ENCODE results near the gene NR2F6.

The NR2F6 gene

DNA sequence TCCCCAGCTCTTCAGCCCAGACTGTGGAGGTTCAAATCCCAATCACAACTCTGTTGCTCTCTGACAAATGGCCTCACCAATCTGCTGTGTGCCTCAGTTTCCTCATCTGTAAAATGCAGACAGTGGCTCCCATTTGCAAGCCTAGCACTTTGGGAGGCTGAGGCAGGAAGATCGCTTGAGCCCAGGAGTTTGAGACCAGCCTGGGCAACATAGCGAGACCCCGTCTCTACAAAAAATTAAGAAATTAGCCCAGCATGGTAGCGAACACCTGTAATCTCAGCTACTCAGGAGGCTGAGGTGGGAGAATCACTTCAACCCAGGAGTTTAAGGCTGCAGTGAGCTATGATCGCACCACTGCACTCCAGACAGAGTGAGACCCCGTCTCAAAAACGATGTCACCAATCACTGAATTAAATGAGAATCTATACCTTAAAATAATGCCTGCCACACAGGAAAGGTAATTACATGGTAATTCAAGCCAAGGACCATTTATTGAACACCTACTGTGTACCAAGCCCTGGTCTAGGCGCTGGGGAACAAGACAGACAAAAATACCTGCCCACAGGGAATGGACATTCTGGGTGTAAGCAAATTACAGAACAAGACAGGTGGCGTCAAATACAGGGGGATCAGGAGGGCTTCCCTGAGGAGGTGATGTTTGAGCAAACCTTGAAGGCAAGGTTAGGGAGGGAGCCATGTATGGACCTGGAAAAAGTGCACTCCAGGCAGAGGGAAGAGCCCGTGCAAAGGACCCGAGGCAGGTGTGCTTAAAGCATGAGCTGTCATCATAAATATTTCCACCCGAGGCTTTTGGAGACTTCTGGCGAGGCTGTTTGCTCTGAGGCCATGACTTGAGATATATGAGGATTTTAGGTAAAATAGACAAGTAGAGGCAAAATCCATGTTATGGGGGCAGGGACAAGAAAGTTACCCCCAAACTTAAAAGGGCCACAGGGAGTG, 7.7 kb downstream of the NR2F6 start:
- DNase-seq: no peak

DNA sequence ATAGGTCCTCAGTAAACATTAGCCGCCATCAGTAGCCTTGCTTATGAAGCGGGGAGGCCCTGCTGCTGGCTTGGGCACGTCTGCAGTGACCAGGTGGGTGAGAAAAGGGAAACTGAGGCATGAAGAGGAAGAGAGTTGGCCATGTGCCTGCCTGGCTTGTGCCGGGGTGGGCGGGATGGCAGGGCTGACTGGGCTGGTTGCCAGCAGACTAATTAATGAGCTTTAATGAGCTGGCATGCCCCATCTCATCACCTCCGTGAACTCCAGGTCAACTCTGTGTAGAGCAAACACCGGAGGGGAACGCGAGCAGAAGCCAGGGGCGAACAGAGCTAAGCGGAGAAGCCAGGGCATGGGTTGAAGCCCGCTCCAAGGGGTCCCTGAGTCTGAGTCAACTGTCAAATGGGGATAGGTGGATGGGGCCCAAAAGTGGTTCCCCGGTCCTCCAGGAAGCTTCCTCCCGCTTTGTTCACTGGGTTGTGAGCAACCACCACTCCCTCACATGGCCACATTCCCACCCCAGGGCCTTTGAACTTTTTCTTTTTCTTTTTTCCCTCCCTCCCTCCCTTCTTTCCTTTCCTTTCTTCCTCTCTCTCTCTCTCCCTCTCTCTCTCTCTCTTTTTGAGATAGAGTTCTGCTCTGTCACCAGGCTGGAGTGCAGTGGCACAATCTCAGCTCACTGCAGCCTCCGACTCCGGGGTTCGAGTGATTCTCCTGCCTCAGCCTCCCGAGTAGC, 8.7 kb downstream of the NR2F6 start:
- DNase-seq: no peak

DNA sequence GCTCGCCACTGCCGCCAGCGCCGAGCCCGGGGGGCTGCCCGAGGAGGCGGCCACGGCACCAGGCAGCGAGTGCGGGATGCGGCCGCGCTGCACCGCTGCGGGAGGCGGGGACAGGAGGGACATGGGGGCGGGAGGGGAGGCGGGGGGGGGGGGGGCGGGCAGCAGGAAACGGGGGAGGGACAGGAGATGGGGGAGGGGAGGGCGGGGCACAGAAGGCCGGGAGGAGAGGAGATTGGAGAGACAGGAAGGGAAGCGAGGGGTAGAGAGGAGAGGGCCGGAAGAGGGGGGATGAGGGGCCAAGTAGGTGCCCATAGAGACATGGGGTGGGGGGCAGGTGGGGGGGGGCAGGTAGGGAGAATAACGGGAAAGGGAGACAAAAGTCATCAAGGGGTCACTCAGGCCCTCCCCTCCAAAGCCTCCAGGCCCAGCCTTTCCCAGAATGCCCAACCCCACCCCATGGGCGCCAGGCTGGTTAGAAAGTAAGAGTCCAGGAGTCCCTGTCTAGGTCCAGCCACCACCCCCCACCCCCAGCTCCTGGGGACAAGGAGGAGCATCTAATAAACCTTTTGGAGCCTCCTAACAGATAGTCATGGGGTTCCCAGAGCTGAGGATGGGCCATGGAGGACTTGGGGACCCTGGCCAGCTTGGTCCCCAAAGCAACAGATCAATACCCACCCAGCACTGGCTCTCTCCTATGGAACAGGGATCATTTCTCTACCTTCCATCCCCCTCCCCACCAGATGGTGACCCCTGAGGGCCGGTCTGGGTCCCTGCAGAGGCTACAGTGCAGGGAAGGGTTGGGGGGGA, 9.5 kb downstream of the NR2F6 start:
- DNase-seq: peak; percentile 90

DNA sequence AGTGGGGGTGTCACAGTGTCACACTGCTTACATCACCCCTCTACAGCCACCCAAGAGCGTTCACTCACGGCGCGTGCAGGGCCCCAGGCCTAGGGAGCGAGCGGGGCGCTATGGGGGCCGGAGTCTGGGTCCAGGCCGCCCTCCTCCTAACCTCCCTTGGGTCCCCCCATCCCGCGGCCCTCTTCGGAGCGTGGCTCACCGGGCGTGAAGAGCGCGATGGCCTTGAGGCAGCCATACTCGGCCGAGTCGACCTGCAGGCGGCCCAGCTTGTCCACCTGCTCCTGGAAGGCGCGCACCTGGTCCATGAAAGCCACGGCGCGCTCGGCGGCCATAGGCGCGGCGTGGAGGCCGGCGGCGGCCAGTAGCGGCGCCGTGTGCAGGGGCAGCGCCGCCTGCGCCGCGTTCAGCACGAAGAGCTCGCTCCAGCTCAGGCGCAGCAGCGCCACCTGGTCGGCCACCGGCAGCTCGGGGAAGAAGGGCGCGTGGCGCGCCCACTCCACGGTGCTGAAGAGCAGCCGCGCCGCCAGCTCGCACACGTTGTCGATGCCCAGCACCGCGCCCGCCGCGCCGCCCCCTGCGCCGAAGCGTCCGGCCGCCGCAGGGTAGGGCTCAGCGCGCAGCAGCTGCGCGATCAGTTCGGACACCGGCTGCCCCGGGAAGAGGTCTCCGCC, 10.3 kb downstream of the NR2F6 start:
- DNase-seq: peak; percentile 91

DNA sequence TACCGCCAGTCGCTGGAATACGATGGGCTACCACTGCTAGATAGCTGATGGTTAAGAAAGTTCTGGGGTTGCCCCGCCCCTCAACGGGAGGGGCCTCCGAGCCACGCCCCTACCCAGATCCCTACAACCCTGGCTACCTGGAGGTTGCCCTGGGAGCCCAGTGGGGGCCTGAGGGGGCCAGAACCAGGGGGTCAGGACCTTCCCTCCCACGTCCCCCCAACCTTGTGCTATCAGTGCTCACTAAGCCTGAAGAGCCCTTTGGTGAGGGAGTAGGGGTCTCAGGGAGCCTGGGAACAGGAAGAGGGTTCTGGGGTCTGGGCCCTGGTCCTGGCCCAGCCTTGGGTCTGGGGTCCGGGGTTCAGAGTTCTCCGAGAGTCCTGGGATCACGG, 10.8 kb downstream of the NR2F6 start:
- peak; percentile 91 for DNase-seq

DNA sequence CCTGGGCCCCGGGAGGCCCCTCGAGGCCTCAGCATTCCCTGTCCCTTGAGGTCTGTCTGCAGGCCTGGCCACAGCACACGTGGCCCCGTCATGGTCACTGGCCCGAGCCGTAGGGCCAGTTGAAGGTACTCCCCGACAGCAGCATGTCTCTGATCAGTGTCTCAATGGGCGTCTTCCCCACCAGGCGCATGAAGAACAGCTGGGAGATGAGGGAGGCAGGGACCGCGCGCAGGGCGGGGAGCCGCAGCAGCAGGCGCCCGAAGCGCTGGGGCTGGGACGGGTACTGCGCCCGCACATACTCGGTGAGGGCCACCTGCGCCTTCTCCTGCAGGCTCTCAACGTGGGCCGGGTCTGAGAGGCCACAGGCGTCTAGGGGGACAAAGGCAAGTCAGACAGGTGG, 13.5 kb downstream of the NR2F6 start:
- DNase-seq: no peak

DNA sequence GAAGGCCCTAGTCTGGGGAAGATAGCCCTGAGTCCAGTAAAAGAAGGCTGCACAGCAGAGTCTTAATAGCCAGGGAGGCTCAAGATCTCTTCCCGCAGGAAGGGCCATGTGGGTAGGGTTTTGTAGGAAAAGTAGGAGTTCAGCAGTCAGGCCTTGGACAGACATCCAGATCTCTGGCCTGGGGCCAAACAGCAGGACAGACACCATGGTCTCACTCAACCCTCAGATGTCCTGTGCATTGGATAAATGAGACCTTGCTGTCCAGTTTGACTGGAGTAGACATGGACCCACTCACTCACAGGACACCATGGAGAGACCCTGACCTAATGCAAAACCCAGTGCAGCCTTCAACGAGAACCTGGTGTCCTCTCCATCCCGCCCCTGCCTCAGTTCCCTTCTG, 15.8 kb downstream of the NR2F6 start:
- DNase-seq: no peak

DNA sequence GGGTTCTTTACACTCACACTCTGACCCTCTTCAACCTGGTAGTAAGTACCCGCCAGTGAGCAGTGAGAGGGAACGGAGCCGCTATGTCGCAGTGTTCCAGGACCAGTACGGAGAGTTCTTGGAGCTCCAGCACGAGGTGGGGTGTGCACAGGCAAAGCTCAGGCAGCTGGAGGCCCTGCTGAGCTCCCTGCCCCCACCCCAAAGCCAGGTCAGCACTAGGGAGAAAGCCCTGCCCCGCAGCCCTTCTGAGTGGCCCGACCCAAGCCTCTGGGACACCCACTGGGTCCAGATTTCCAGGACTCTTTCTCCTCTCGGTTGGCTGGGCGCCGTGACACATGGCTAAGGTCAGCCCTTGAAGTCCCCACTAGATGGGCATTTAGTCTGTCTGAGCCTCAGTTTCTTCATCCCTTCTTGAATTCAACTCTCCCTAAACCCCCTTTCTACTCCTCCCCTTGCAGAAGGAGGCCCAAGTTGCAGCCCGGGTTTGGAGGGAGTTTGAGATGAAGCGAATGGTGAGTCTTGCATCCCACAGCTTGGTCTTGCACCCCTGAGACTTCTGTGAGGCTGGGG, 17.8 kb downstream of the NR2F6 start:
- DNase-seq: no peak

DNA sequence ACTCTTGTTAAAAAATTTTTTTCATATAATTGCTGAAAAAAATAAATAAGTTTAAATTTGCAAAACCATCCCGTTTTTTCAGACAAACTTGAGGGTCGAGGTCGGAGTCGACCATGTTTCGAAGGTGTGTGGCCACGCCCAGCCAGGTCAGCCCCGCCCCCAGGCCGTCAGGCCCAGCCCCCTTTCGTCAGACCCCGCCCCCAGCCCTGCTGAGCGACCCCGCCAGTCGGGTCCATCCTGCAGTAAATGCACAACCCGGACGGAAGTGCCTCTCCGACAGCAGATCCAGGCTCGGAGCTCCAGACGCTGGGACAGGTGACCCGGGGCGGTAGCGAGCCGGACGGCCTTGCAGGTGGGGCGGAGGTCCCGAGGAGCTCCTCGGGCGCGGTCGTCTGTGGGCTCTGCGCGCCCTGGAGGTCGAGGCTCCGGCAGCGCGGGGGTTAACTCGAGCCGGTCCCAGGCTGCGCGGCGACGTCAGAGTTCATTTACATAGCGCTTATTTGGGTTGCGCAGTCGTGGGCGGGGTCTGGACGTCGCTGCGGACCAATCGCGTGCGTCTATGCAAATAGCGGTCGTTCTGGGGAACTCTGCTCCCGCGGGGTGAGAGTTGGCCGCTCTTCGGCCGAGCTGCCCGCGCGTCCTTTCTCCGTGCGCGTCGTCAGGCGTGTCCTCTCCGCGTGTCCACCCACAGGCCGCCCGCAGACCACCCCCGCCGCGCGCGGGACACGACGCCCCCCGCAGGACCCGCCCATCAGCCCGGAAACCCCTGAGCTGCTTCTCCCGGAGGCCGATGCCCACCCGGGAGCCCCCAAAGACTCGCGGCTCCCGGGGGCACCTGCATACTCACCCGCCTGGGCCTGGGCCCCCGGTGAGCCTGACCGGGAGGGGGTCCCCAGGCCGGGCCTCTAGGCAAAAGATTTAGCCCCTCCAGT, 19.5 kb downstream of the NR2F6 start, which contains the start of gene OCEL1:
Gene OCEL1, plus strand, starts transcription at position 225 of the 932 bp plus-strand sequence. Its CDS starts 22 bp downstream, at position 247.
- DNase-seq: peak; percentile 99

DNA sequence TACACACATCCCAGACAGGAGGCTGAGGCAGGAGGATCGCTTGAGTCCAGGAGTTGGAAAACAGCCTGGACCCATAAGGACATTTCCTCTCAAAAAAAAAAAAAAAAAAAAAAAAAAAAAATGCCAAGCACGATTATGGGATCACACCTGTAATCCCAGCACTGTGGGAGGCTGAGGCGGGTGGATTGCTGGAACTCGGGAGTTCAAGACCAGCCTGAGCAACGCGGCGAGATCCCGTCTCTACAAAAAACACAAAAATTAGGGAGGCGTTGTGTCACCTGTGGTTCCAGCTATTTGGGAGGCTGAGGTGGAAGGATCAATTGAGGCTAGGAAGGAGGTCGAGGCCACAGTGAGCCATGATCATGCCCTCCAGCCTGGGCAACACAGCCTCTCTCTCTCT, 20.7 kb downstream of the NR2F6 start:
- no peak for DNase-seq

DNA sequence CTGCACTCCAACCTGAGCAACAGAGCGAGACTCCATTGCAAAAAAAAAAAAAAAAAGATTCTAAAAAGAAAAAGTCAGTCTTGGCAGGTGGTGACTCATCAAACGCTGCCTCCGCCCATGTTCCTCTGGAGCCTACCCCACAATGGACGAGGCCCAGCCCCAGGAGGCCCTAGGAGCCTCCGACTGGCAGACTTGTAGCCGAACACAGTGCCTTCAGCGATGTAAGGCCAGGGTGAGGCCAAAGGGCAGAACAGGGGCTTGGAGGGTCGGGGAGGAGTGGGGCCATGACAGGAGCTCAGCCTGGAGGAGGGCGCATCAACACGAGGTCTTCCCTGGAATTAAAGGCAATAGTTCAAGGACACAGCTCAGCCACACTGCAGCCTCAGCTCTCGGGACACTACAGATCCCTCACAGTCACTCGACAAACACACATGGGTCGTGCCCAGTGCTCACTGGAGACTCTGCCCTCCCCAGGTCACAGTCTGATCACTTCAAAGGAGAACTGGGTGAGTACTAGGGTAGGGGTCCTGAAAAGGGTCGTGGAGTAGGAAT, 25.4 kb downstream of the NR2F6 start:
- DNase-seq: peak; percentile 13

DNA sequence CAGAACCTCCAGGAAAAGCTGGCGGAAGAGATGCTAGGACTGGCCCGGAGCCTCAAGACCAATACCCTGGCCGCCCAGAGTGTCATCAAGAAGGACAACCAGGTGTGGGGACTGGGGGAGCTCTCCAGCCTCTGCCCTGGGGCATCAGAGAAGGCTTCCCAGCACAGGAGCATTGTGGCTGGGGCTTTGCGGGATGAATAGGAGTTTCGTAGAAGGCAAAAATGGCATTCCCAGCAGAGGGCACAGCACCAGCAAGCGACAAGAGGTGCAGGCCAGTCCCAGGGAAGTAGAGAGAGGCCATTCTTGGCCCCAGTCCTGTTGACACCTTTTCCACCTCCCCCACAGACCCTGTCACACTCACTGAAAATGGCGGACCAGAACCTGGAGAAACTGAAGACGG, 26.4 kb downstream of the NR2F6 start:
- DNase-seq: no peak

DNA sequence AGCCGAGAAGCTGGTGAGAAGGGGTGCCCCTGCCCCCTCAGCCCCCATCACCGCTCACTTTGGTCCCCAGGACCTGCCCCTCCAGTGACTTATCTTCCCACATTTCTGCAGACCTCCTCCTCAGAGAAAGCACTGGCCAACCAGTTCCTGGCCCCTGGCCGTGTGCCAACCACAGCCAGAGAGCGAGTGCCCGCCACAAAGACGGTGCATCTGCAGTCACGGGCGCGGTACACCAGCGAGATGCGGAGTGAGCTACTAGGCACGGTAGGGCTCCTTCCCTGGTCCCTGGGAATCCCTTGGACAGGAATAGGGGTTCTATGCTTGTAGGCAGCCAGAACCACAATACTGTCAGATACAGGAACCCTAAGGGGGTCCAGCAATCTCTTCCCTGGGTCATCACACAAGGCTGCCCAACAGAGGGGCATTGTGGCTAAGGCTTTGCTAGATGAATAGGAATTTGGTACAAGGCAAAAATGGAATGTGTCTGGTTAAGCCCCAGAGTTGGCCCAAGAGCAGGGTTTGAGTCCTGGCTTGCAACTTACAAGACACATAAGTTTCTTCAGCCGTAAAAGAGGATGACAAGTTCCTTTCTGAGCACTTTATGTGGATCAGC, 29.6 kb downstream of the NR2F6 start:
- DNase-seq: no peak

DNA sequence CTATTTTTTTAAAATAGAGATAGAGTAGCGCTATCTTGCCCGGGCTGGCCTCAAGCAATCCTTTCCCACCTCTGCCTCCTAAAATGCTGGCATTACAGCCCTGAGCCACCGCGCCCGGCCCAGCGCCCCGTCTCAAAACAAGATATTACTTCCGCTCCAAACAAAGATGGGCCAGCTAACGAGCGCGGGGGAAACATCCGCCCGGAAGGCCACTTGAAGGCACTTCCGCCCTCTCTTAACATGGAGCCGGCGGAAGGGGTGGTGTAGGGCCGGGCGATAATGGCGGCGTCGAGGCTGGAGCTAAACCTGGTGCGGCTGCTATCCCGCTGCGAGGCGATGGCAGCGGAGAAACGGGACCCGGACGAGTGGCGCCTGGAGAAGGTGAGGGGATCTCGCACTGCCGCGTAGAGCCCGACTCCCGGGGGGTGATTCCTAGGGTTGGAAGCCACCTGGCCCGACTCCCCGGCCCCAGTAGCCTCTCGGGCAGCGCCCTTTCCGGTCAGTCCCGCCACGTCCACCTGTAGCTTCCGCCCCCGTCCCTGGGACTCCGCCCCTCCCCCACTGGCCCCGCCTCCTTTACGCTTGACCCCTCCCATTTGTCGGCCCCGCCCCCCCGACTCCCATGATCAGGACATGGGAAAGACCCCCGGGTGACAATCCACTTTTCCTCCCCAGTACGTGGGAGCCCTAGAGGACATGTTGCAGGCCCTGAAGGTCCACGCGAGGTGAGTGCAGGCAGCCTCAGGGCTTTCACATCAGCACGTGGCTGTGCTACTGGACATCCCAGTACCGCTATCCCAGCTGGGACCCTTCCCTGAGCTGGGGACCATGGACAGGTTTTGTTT, 30.4 kb downstream of the NR2F6 start, which contains the start of gene USE1:
Gene USE1, plus strand, starts transcription at position 231 of the 845 bp plus-strand sequence. Its CDS starts 49 bp downstream, at position 280.
- DNase-seq: peak; percentile 97

DNA sequence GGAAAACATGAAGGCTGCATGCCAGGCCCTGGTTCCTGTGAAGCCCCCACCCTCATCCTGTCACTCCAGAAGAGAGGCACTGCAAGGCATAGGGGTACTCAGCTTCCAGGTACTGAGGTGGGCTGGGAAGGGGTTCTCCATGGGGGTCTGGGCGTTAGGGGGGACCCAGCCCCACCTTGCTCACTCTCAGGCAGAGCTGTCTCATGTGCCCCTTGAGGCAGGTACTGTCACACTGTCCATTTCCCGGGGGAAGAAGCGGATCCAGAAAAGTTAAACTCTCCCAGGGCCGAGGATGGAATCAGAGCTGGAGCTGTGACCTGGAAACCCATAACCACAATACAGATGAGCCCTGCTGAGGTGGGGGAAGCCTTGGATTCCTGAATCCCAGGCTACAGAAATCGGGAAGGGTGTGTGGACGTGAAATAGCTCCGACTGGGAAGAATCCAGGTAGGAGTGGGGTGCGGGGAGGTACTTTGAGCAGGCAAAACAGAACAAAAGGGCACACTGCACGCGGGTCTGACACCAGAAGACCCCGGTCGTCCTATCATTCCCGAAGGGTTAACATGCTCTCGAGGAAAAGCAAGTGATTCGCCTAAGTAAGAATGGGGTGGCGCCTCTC, 31.1 kb downstream of the NR2F6 start:
- DNase-seq: peak; percentile 63

DNA sequence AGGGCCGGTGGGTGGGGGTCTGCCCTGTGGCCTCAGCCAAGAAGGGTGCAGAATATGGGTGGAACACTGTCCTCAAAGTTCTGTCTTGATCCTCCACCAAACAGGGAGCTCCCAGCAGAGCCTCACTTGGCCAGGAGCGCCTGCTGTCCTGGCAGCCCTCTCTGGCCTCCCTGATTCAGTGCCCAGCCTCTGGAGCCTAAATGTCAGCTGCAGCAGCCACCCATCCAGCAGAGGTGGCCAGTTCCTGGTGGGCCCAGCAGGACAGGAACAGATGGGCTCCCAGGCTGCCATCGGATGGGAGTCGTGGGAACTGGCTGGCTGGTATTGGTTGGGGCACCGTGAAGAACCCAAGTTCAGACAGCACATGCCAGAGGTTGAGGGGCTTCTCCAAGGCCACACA, 32.4 kb downstream of the NR2F6 start:
- no peak for DNase-seq

DNA sequence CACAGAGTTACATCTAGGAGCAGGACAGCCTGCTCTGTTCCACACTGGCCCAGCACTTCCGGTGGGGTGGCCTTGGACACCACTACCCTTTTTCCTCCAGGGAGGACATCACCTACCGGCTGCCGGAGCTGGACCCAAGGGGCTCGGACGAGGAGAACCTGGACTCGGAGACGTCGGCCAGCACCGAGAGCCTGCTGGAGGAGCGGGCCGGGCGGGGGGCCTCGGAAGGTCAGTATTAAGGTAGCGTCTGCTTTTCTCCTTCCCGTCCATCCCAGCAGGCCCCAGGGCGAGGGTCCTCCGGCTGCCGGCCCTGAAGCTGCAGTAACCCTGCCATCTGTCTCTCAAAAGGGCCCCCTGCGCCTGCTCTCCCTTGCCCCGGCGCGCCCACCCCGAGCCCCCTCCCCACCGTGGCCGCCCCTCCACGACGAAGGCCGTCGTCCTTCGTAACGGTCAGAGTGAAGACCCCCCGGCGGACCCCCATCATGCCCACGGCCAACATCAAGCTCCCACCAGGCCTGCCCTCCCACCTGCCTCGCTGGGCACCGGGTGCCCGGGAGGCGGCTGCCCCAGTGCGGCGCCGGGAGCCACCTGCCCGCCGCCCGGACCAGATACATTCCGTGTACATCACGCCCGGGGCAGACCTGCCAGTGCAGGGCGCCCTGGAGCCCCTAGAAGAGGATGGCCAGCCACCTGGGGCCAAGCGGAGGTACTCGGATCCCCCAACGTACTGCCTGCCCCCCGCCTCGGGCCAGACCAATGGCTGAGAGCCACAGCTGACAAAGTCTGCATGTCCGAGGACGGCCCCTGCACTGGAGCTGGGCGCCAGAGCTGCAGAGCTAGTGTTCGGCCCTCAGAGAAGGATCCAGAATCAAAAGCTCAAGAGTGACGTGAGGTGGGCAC, 33.9 kb downstream of the NR2F6 start:
- DNase-seq: no peak

DNA sequence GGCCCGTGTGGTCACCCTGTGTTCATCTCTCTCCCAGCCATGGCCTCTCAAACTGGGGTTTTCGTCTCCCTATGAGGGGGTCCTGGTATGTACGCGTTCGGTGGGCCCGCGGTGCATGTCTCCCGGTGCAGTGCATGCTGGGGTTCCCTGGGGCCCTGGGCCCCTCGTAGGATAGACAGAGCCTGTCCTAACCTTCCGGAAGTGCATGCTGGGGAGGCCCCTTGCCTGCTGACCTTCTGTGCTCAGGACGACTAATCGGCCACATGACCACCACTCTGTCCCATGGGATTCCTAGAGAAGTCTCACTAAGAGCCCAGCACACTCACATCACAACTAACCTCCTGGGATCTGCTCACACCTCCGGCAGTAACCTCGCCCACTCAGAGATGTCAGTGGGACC, 35.4 kb downstream of the NR2F6 start:
- DNase-seq: no peak
